H1 (cell line): ENCODE measurements around the gene FADS6. TPM values are rescaled to one million over a fixed set of nuclear protein-coding genes. Genes with fewer than 3 reads are reported as not detected.

Source experiments
- CTCF ChIA-PET: fragments of 300-600 bp; sonication (Branson Sonifier 250); formaldehyde crosslinking; loops from one replicate; lab custom pipeline; 2021; ENCODE audit not compliant: partially characterized antibody; lab: Charles Lee
- POLR2A ChIA-PET: fragments of 300-600 bp; sonication (Branson Sonifier 250); formaldehyde crosslinking; loops from one replicate; lab custom pipeline; 2021; ENCODE audit warnings: inconsistent platforms; ENCODE audit not compliant: partially characterized antibody; lab: Charles Lee
- DNase-seq, 2 experiments: peaks; one replicate each; pipeline versions ENCODE4 v3.0.0 to v3.0.0-alpha.2; 2010 to 2022; ENCODE audit warnings: low spot score in 2 of 2, low read depth in 1 of 2, mixed read lengths in 1 of 2
- FAIRE-seq: peaks from 2 replicates; lab custom pipeline; 2011; peaks lifted over from hg19 to GRCh38; lab: Jason Lieb, UNC
- H2AFZ ChIP-seq: 2 replicates; pipeline ENCODE4 v1.8.1; 2012; ENCODE audit warnings: low read length, inconsistent platforms
- H2AK5ac ChIP-seq: 2 replicates; pipeline ENCODE4 v1.6.1; 2013; ENCODE audit warnings: low read depth, low read length
- H2BK120ac ChIP-seq: replicated peaks from 2 replicates; pipeline ENCODE3; 2013; ENCODE audit warnings: low read depth, low read length, inconsistent platforms
- H2BK12ac ChIP-seq: 2 replicates; pipeline ENCODE4 v1.6.1; 2013; ENCODE audit warnings: low read depth, low read length
- H2BK15ac ChIP-seq: 2 replicates; pipeline ENCODE4 v1.6.1; 2013; ENCODE audit warnings: low read length
- H2BK20ac ChIP-seq: 2 replicates; pipeline ENCODE4 v1.6.1; 2013; ENCODE audit warnings: low read length
- H2BK5ac ChIP-seq: 2 replicates; pipeline ENCODE4 v1.6.1; 2013; ENCODE audit warnings: low read depth, low read length
- H3K14ac ChIP-seq: 2 replicates; pipeline ENCODE4 v1.6.1; 2013; ENCODE audit warnings: inconsistent platforms; ENCODE audit not compliant: insufficient read length
- H3K18ac ChIP-seq: 2 replicates; pipeline ENCODE4 v1.6.1; 2013; ENCODE audit warnings: low read length; ENCODE audit errors: extremely low read depth
- H3K23ac ChIP-seq: 2 replicates; pipeline ENCODE4 v1.6.1; 2013; ENCODE audit warnings: inconsistent platforms; ENCODE audit not compliant: insufficient read length
- H3K23me2 ChIP-seq: 2 replicates; pipeline ENCODE4 v1.6.1; 2013; ENCODE audit warnings: low read depth, low read length
- H3K27ac ChIP-seq: 2 replicates; pipeline ENCODE4 v1.6.1; 2011; ENCODE audit warnings: low read depth, low read length, inconsistent platforms
- H3K27me3 ChIP-seq, 4 experiments: replicated peaks in 1 of 4; 1 replicate in 1 of 4; 2 replicates in 3 of 4; pipeline versions ENCODE4 v1.6.1 to v1.8.1; 2011 to 2013; ENCODE audit warnings: low read length in 3 of 4, mild to moderate bottlenecking in 3 of 4, inconsistent platforms in 2 of 4, mixed read lengths in 2 of 4, moderate library complexity in 1 of 4; ENCODE audit not compliant: control insufficient read depth in 3 of 4, insufficient read depth in 3 of 4; ENCODE audit errors: extremely low read depth in 1 of 4
- H3K36me3 ChIP-seq, 4 experiments: 2 replicates each; pipeline versions ENCODE4 v1.6.1 to v1.8.1; 2011 to 2013; ENCODE audit warnings: mild to moderate bottlenecking in 4 of 4, low read length in 3 of 4, moderate library complexity in 2 of 4, control low read depth in 1 of 4, inconsistent platforms in 1 of 4; ENCODE audit not compliant: insufficient read depth in 4 of 4, control insufficient read depth in 2 of 4
- H3K4ac ChIP-seq: replicated peaks from 2 replicates; pipeline ENCODE3; 2013; ENCODE audit warnings: low read length, low read depth, mixed read lengths, inconsistent platforms; ENCODE audit not compliant: insufficient read length
- H3K4me1 ChIP-seq, 4 experiments: replicated peaks in 1 of 4; 1 replicate in 1 of 4; 2 replicates in 3 of 4; pipeline versions ENCODE4 v1.6.1 to v1.8.1; 2011 to 2013; ENCODE audit warnings: low read length in 3 of 4, inconsistent platforms in 2 of 4, mixed read lengths in 1 of 4; ENCODE audit not compliant: insufficient read depth in 4 of 4, control insufficient read depth in 3 of 4
- H3K4me2 ChIP-seq, 2 experiments: 2 replicates each; pipeline versions ENCODE4 v1.6.1 to v1.8.1; 2011 to 2013; ENCODE audit warnings: low read depth in 2 of 2, low read length in 2 of 2, control low read depth in 1 of 2, inconsistent platforms in 1 of 2, mild to moderate bottlenecking in 1 of 2; ENCODE audit not compliant: insufficient read depth in 1 of 2
- H3K4me3 ChIP-seq, 4 experiments: fragments of 200-600, 300-600 bp in 1 of 4; sonication (generic), shearing (Covaris generic), sonication (Bioruptor Twin) in 1 of 4; 2 replicates each; pipeline versions ENCODE4 v1.5.1 to v1.8.1; 2011 to 2016; ENCODE audit warnings: low read length in 4 of 4, low read depth in 3 of 4, control low read depth in 2 of 4, inconsistent platforms in 2 of 4, mild to moderate bottlenecking in 2 of 4, mixed read lengths in 1 of 4, moderate library complexity in 1 of 4; ENCODE audit not compliant: insufficient read depth in 2 of 4; ENCODE audit errors: extremely low read depth in 1 of 4
- H3K56ac ChIP-seq: replicated peaks from 2 replicates; pipeline ENCODE3; 2013; ENCODE audit warnings: low read depth, mild to moderate bottlenecking, mixed read lengths, low read length, inconsistent platforms; ENCODE audit not compliant: insufficient read length
- H3K79me1 ChIP-seq: 2 replicates; pipeline ENCODE4 v1.6.1; 2013; ENCODE audit warnings: low read depth, low read length, control low read depth
- H3K79me2 ChIP-seq, 2 experiments: 2 replicates each; pipeline versions ENCODE4 v1.6.1 to v1.8.1; 2012 to 2013; ENCODE audit warnings: low read length in 2 of 2, mild to moderate bottlenecking in 2 of 2, inconsistent platforms in 1 of 2; ENCODE audit not compliant: insufficient read depth in 2 of 2, control insufficient read depth in 1 of 2
- H3K9ac ChIP-seq, 4 experiments: replicated peaks in 1 of 4; 1 replicate in 1 of 4; 2 replicates in 3 of 4; pipeline versions ENCODE4 v1.6.1 to v1.8.1; 2011 to 2013; ENCODE audit warnings: low read depth in 3 of 4, low read length in 3 of 4, control low read depth in 2 of 4, mild to moderate bottlenecking in 2 of 4, moderate library complexity in 2 of 4, inconsistent platforms in 1 of 4; ENCODE audit errors: extremely low read depth in 1 of 4
- H3K9me3 ChIP-seq, 2 experiments: 2 replicates each; pipeline versions ENCODE4 v1.6.1 to v1.8.1; 2012 to 2013; ENCODE audit warnings: mild to moderate bottlenecking in 2 of 2, moderate library complexity in 2 of 2, control low read depth in 1 of 2, inconsistent platforms in 1 of 2, low read depth in 1 of 2, low read length in 1 of 2, mixed read lengths in 1 of 2; ENCODE audit not compliant: insufficient read depth in 2 of 2
- H4K20me1 ChIP-seq, 2 experiments: replicated peaks in 1 of 2; 2 replicates each; pipeline versions ENCODE3 to v1.8.1; 2011 to 2013; ENCODE audit warnings: inconsistent platforms in 2 of 2, low read length in 2 of 2, mild to moderate bottlenecking in 1 of 2; ENCODE audit not compliant: insufficient read depth in 2 of 2, control insufficient read depth in 1 of 2
- H4K5ac ChIP-seq: 2 replicates; pipeline ENCODE4 v1.6.1; 2013; ENCODE audit warnings: low read length, low read depth, mixed read lengths, inconsistent platforms; ENCODE audit not compliant: insufficient read length
- H4K8ac ChIP-seq: 2 replicates; pipeline ENCODE4 v1.8.0; 2013; ENCODE audit warnings: mild to moderate bottlenecking, moderate library complexity, low read length, inconsistent platforms; ENCODE audit not compliant: insufficient read depth; ENCODE audit errors: extremely low read depth
- H4K91ac ChIP-seq: replicated peaks from 2 replicates; pipeline ENCODE3; 2013; ENCODE audit warnings: low read length, mixed read lengths, inconsistent platforms; ENCODE audit not compliant: insufficient read length
- BRCA1 ChIP-seq: IDR thresholded peaks from 2 replicates; pipeline ENCODE4 v1.6.1; 2012; ENCODE audit warnings: low read depth, low read length, improper control_type of control experiment
- CBX5 ChIP-seq: fragments of 300-800, 300-1000 bp; sonication (generic); IDR thresholded peaks from 2 replicates; pipeline ENCODE4 v1.7.1; 2016; ENCODE audit warnings: antibody characterized with exemption, low read length, low read depth
- CTBP2 ChIP-seq: IDR thresholded peaks from 2 replicates; pipeline ENCODE4 v1.7.0; 2011; ENCODE audit warnings: borderline replicate concordance, mild to moderate bottlenecking, moderate library complexity, mixed read lengths, low read length; ENCODE audit not compliant: insufficient read depth, insufficient read length
- GTF2F1 ChIP-seq: IDR thresholded peaks from 2 replicates; pipeline ENCODE4 v1.6.1; 2012; ENCODE audit warnings: low read depth, low read length, improper control_type of control experiment, borderline replicate concordance
- HDAC6 ChIP-seq: IDR thresholded peaks from one replicate; pipeline ENCODE4 v1.7.1; 2012; ENCODE audit warnings: low read depth, mild to moderate bottlenecking, inconsistent platforms, low read length, moderate library complexity
- JUND ChIP-seq: IDR thresholded peaks from 2 replicates; pipeline ENCODE4 v1.6.1; 2011; ENCODE audit warnings: mild to moderate bottlenecking, improper control_type of control experiment, low read length
- KDM5A ChIP-seq: fragments of 200-600 bp; IDR thresholded peaks from 2 replicates; pipeline ENCODE4 v1.7.1; 2012; ENCODE audit warnings: mild to moderate bottlenecking, low read length, inconsistent platforms, mixed read lengths
- MAX ChIP-seq: IDR thresholded peaks from 2 replicates; pipeline ENCODE4 v1.6.1; 2012; ENCODE audit warnings: inconsistent platforms
- NRF1 ChIP-seq: IDR thresholded peaks from 2 replicates; pipeline ENCODE4 v1.6.1; 2011; ENCODE audit warnings: mild to moderate bottlenecking, low read depth, low read length, improper control_type of control experiment
- POLR2AphosphoS5 ChIP-seq: IDR thresholded peaks from 2 replicates; pipeline ENCODE4 v1.6.1; 2011; ENCODE audit warnings: low read depth, low read length
- TAF7 ChIP-seq: optimal IDR thresholded peaks from 2 replicates; pipeline ENCODE3; 2011; ENCODE audit warnings: low read depth, mild to moderate bottlenecking, inconsistent platforms, low read length, moderate library complexity, borderline replicate concordance
- TBP ChIP-seq: IDR thresholded peaks from 2 replicates; pipeline ENCODE4 v1.6.1; 2011; ENCODE audit warnings: low read depth, low read length, improper control_type of control experiment
- USF2 ChIP-seq: IDR thresholded peaks from 2 replicates; pipeline ENCODE4 v1.6.1; 2011; ENCODE audit warnings: low read length, improper control_type of control experiment
- WGBS, 2 experiments: shearing (Covaris generic) in 1 of 2; methylation state at CpG; one replicate each; pipeline versions ENCODE4 v1.1.6 to v1.1.7; 2013 to 2015; ENCODE audit warnings: low lambda C conversion rate in 2 of 2, mixed read lengths in 2 of 2, inconsistent platforms in 1 of 2, low coverage in 1 of 2, missing lambda C conversion rate in 1 of 2; ENCODE audit not compliant: insufficient replicate concordance in 2 of 2, insufficient coverage in 1 of 2, insufficient read length in 1 of 2; ENCODE audit errors: extremely low coverage in 1 of 2, missing lambda C conversion rate in 1 of 2; 5-methylcytosine and 5-hydroxymethylcytosine counted together
- polyA plus RNA-seq, 7 experiments: library from polyadenylated mRNA; depleted of rRNA in 3 of 7; stranded (reverse) in 5 of 7; unstranded in 2 of 7; fragments of >200 nt in 5 of 7; fragments of 200-250 nt in 2 of 7; gene quantifications; 1 replicate in 5 of 7; 2 replicates in 1 of 7; 4 replicates in 1 of 7; pipeline versions ENCODE4 v1.2.1 to v1.2.3, GENCODE V29; 2011 to 2013; ENCODE audit warnings: missing spikeins in 2 of 7, mixed read lengths in 2 of 7
- total RNA-seq: library from RNA; stranded (reverse); fragmentation: NEBNext Ultra II Directional; extraction: Animal tissue kit (Norgen Biotek cat#: 25700); gene quantifications from 2 replicates; pipeline ENCODE4 v1.2.1, GENCODE V29; 2021

FADS6 gene
- total and polyA plus RNA-seq, 2 of the 8 experiments (the other 6 are each of a cell fraction or from before 2014, with no cell fraction given), result 0.56 to 2.5 TPM

GRCh38 chr17:74838274-74838673 is 55.2 kb downstream of the FADS6 start:
- peaks cover 0 to 29% (median 14%) of the 10 kb centered on the region in 4 experiments; a peak in 6 of 7 replicates for H3K4me1 ChIP-seq
- TF ChIP-seq USF2 (no peak), POLR2AphosphoS5 (no peak), GTF2F1 (no peak), TAF7 (no peak), HDAC6 (no peak), CBX5 (no peak), NRF1 (no peak), BRCA1 (no peak), KDM5A (no peak), JUND (no peak), CTBP2 (no peak), MAX (no peak), TBP (no peak)

More at GRCh38 chr17:74838274-74838673, 55.2 kb downstream of the FADS6 start:
- peaks cover 3% of the 10 kb centered on the region; the same call in 1 of the 2 replicates for H3K23me2 ChIP-seq
- H3K4me2 ChIP-seq, result no peak overlapping the region
- peaks cover 6 to 19% of the 10 kb centered on the region in 2 experiments for H4K20me1 ChIP-seq
- 80% methylated on average over 9 of the region's 9 CpGs; no CpG with 5 or more reads in 1 of the 2 experiments for WGBS, 2 experiments
- ChIA-PET POLR2A (interaction anchor here (0.7 to 1.7 kb wide), 2 partner anchors 12 to 88 kb away, joined by 3 to 4 read pairs; no protein-coding TSS in a partner anchor), CTCF (interaction anchor here (0.9 to 99.6 kb wide), 4 partner anchors 5 to 470 kb away, joined by 3 to 2981 read pairs (median 1492); partner anchors contain the start of genes FDXR, GRIN2C and NAT9)
- no peak overlapping the region for H3K56ac ChIP-seq
- no peak overlapping the region for H3K14ac ChIP-seq
- no peak overlapping the region for H2AFZ ChIP-seq
- no peak overlapping the region for H2BK5ac ChIP-seq
- H3K4me3 ChIP-seq, result no peak overlapping the region
- H2AK5ac ChIP-seq, result no peak overlapping the region
- no peak overlapping the region for H2BK120ac ChIP-seq
- H3K27ac ChIP-seq, result no peak overlapping the region
- peaks cover 0 to 5% (median 1%) of the 10 kb centered on the region in 4 experiments; a peak in 1 of 8 replicates for H3K36me3 ChIP-seq
- no peaks in the 10 kb centered on the region for H3K79me2 ChIP-seq
- H4K5ac ChIP-seq, result no peak overlapping the region
- no peaks in the 10 kb centered on the region for H3K79me1 ChIP-seq
- no peak overlapping the region for H2BK20ac ChIP-seq
- no peak overlapping the region for H3K23ac ChIP-seq
- H3K27me3 ChIP-seq, result peaks cover under 1 to 24% (median 11%) of the 10 kb centered on the region in 4 experiments; a peak in 6 of 7 replicates
- no peak overlapping the region for H2BK12ac ChIP-seq
- DNase-seq (no peak), FAIRE-seq (no peak)
- no peaks in the 10 kb centered on the region for H3K9me3 ChIP-seq
- no peak overlapping the region for H3K4ac ChIP-seq
- no peak overlapping the region for H2BK15ac ChIP-seq
- no peak overlapping the region for H4K91ac ChIP-seq
- H4K8ac ChIP-seq, result no peak overlapping the region
- H3K9ac ChIP-seq, result no peak overlapping the region
- no peak overlapping the region for H3K18ac ChIP-seq
